KMS-11 (cell line): Measurements from ENCODE around the gene SLC8A3.

ENCODE experiments used
- H2AFZ ChIP-seq: fragments of 200-600 bp; sonication (generic); 2 replicates; pipeline ENCODE4 v1.6.1; 2016; ENCODE audit warnings: antibody characterized with exemption, mixed run types, low read depth
- H3K27ac ChIP-seq: fragments of 200-600 bp; sonication (generic); 2 replicates; pipeline ENCODE4 v1.6.1; 2016; ENCODE audit warnings: mild to moderate bottlenecking, mixed run types
- H3K27me3 ChIP-seq: fragments of 200-600 bp; sonication (generic); 2 replicates; pipeline ENCODE4 v1.6.1; 2017; ENCODE audit warnings: mild to moderate bottlenecking, low read depth, mixed run types, moderate library complexity; ENCODE audit not compliant: insufficient read depth
- H3K36me3 ChIP-seq: fragments of 200-600 bp; sonication (generic); 2 replicates; pipeline ENCODE4 v1.6.1; 2017; ENCODE audit warnings: mild to moderate bottlenecking, mixed run types; ENCODE audit not compliant: insufficient read depth
- H3K4me1 ChIP-seq: fragments of 200-600 bp; sonication (generic); 2 replicates; pipeline ENCODE4 v1.6.1; 2016; ENCODE audit warnings: mild to moderate bottlenecking, low read depth, mixed run types; ENCODE audit not compliant: poor library complexity, severe bottlenecking
- H3K4me2 ChIP-seq: fragments of 200-600 bp; sonication (generic); 2 replicates; pipeline ENCODE4 v1.7.0; 2016; ENCODE audit warnings: mild to moderate bottlenecking, mixed run types
- H3K4me3 ChIP-seq: fragments of 200-600 bp; sonication (generic); IDR thresholded peaks from 2 replicates; pipeline ENCODE4 v1.6.1; 2017; ENCODE audit warnings: low read depth, low read length, mixed read lengths; ENCODE audit not compliant: insufficient read depth
- H3K79me2 ChIP-seq: fragments of 200-600 bp; sonication (generic); 2 replicates; pipeline ENCODE4 v1.6.1; 2016; ENCODE audit warnings: low read depth, mixed run types; ENCODE audit not compliant: insufficient read depth
- H3K9ac ChIP-seq: fragments of 200-600 bp; sonication (generic); 2 replicates; pipeline ENCODE4 v1.6.1; 2016; ENCODE audit warnings: mild to moderate bottlenecking, mixed run types
- H4K20me1 ChIP-seq: fragments of 200-600 bp; sonication (generic); 2 replicates; pipeline ENCODE4 v1.6.1; 2016; ENCODE audit warnings: mild to moderate bottlenecking, mixed run types; ENCODE audit not compliant: insufficient read depth
- TF ChIP-seq, protein P1 (sequence below): fragments of 200-600 bp; sonication (generic); conservative IDR thresholded peaks from 2 replicates; pipeline ENCODE4 v1.6.1; 2017; ENCODE audit warnings: low read depth, mild to moderate bottlenecking, antibody characterized with exemption, low read length, moderate library complexity, mixed read lengths

SLC8A3 gene

DNA sequence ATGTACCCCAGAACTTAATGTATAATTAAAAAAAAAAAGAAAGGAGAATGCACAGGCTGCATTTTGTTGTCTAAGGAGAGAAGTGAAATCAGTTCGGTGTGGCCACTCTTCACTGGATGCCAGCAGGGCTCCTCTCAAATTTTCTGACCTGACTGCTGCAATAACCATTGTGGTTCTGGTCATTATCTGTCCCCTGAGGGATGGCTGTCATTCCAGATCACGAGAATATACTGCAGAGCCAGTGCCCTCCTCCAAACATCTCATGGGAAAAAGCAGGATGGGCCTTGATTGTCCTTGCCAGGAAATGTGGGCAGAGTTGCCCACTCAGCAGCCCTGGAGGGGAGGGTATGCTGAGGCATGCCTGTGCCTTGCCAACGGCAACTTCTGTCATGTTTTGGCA lies 139.1 kb downstream of the SLC8A3 start:
- Histone ChIP-seq H3K27me3 (no peaks in the 10 kb centered on the region), H3K79me2 (no peaks in the 10 kb centered on the region), H3K36me3 (no peaks in the 10 kb centered on the region), H4K20me1 (no peaks in the 10 kb centered on the region), H3K4me2 (no peak overlapping the region), H3K27ac (no peak overlapping the region), H2AFZ (no peak overlapping the region), H3K9ac (no peak overlapping the region), H3K4me3 (no peak overlapping the region), H3K4me1 (no peaks in the 10 kb centered on the region)
- TF ChIP-seq, protein P1, sequence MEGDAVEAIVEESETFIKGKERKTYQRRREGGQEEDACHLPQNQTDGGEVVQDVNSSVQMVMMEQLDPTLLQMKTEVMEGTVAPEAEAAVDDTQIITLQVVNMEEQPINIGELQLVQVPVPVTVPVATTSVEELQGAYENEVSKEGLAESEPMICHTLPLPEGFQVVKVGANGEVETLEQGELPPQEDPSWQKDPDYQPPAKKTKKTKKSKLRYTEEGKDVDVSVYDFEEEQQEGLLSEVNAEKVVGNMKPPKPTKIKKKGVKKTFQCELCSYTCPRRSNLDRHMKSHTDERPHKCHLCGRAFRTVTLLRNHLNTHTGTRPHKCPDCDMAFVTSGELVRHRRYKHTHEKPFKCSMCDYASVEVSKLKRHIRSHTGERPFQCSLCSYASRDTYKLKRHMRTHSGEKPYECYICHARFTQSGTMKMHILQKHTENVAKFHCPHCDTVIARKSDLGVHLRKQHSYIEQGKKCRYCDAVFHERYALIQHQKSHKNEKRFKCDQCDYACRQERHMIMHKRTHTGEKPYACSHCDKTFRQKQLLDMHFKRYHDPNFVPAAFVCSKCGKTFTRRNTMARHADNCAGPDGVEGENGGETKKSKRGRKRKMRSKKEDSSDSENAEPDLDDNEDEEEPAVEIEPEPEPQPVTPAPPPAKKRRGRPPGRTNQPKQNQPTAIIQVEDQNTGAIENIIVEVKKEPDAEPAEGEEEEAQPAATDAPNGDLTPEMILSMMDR = no peak

DNA sequence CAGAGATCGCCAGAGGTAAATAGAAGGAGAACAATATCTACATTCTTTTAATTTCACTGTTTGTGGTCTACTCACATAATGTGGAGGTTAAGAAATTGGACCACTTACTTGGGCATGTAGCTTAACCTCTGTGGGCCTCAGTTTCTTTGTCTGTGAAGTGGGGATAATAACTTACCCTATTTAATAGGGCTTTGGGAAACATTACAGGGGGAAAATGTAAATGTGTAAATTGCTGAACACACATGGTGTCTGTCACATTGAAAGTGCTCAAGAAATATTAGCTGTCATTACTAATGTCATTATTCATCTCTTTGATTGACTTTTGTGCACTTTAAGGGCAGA lies 140.5 kb downstream of the SLC8A3 start:
- Histone ChIP-seq H3K4me2 (no peak overlapping the region), H3K36me3 (no peaks in the 10 kb centered on the region), H3K4me1 (no peaks in the 10 kb centered on the region), H2AFZ (no peak overlapping the region), H4K20me1 (no peaks in the 10 kb centered on the region), H3K27ac (no peak overlapping the region), H3K4me3 (no peak overlapping the region), H3K79me2 (no peaks in the 10 kb centered on the region), H3K27me3 (no peaks in the 10 kb centered on the region), H3K9ac (no peak overlapping the region)
- TF ChIP-seq, protein P1 = no peak

DNA sequence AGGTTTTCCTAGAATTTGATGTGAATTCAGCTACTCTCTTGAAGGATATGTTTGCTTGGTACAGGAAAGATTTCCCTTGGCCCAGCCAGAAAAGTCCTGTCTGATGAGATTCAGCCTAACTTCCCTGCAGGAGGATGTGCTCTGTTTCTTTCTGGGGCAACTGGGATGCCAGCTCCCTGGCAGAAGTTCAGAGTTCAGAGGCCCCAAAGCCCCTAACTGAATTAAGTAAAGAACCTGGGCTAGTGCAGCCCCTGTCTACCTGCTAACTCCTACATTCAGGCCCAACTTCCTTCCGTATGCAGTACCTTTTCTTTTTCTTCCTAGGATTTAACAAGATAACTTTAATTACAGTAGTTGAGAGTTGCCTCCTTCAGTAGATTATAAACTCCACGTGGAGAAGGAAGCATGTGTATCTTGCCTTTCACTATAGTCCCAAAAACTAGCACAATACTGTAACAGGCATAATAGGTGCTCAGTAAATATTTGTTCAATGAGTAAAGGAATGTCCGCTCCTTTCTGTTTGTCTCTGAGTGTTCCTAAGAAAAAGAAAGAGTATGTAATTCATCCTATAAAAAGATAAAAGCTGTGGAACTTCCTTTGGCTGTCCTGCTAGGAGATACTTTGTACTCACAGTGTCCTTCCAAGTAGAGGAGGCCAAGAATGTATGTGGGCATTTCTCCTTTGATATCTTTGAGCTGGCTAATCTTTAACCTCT lies 141.0 kb downstream of the SLC8A3 start:
- Histone ChIP-seq H4K20me1 (no peaks in the 10 kb centered on the region), H3K9ac (no peak overlapping the region), H3K4me2 (no peak overlapping the region), H3K27ac (no peak overlapping the region), H2AFZ (no peak overlapping the region), H3K36me3 (no peaks in the 10 kb centered on the region), H3K79me2 (no peaks in the 10 kb centered on the region), H3K4me1 (no peaks in the 10 kb centered on the region), H3K4me3 (no peak overlapping the region), H3K27me3 (no peaks in the 10 kb centered on the region)
- TF ChIP-seq, protein P1 = no peak

DNA sequence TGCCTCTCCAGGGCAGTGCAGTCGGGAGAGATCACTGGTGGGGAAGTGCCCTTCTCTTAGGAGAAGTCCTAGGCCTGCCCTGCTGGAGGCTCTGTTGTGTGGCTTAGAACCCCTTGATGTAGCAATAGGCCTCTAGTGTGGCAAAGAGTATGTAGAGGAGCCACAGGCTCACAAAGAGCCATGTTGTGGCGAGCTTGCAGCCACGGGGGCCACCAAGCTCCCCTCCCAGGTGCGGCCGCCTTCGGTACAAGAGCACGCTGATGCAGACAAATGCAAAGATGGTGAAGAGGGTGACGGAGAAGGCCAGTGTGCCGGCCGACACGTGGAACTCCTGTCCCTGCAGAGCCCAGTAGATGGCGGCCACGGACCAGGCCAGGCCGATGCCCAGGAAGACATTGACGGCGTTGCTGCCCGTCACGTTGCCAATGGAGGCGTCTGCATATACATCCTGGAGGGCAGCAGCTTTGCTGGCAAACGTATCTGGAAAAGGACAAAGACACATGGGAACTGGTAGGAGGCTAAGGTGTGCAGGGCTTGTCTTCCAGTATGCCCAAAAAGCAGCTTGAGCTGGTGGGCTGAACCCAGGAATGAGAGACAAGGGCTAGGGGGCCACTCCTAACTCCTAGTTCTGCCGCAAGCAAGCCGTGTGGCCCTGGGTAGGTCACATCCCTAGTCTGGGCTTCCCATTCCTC lies 142.8 kb downstream of the SLC8A3 start:
- H3K27me3 ChIP-seq = no peaks in the 10 kb centered on the region
- H3K79me2 ChIP-seq = no peaks in the 10 kb centered on the region
- H3K4me2 ChIP-seq = no peak overlapping the region
- TF ChIP-seq, protein P1 = no peak
- H3K4me3 ChIP-seq = no peak overlapping the region
- no peaks in the 10 kb centered on the region for H3K36me3 ChIP-seq
- no peak overlapping the region for H3K27ac ChIP-seq
- no peaks in the 10 kb centered on the region for H3K4me1 ChIP-seq
- H4K20me1 ChIP-seq = no peaks in the 10 kb centered on the region
- no peak overlapping the region for H3K9ac ChIP-seq
- no peak overlapping the region for H2AFZ ChIP-seq
